Uterus (tissue), 4 donors: ENCODE measurements around the gene PIPOX. TPM values are rescaled to one million over a fixed set of nuclear protein-coding genes. Genes with fewer than 3 reads are reported as not detected.

Experiments used
- DNase-seq, 2 donors: peaks; one replicate each; pipeline ENCODE4 v3.0.0-alpha.2; 2019 to 2020
- H3K27ac ChIP-seq, 2 donors: fragments of 200-600 bp; sonication (generic); 1 replicate in 1 of 2; 2 replicates in 1 of 2; pipeline ENCODE4 v1.5.1; 2016 to 2018
- H3K27me3 ChIP-seq, 2 donors: fragments of 200-600 bp; sonication (generic); one replicate each; pipeline ENCODE4 v1.5.1; 2018 to 2019; ENCODE audit warnings: control low read depth in 1 of 2
- H3K36me3 ChIP-seq, 2 donors: fragments of 200-600 bp; sonication (generic); one replicate each; pipeline ENCODE4 v1.5.1; 2019; ENCODE audit warnings: control low read depth in 1 of 2
- H3K4me1 ChIP-seq, 2 donors: fragments of 200-600 bp; sonication (generic); one replicate each; pipeline ENCODE4 v1.5.1; 2018 to 2019; ENCODE audit warnings: control low read depth in 1 of 2
- H3K4me3 ChIP-seq, 2 donors: fragments of 200-600 bp; sonication (generic); 1 replicate in 1 of 2; 2 replicates in 1 of 2; pipeline ENCODE4 v1.5.1; 2018 to 2019; ENCODE audit warnings: mild to moderate bottlenecking in 1 of 2
- H3K9me3 ChIP-seq, 2 donors: fragments of 200-600 bp; sonication (generic); one replicate each; pipeline ENCODE4 v1.5.1; 2019; ENCODE audit warnings: control low read depth in 1 of 2
- POLR2A ChIP-seq, 2 donors: fragments of 450-650 bp; IDR thresholded peaks; one replicate each; pipeline ENCODE4 v1.6.1; 2016; ENCODE audit warnings: antibody characterized with exemption in 2 of 2, mild to moderate bottlenecking in 1 of 2, moderate library complexity in 1 of 2
- intact Hi-C: fragments of 100-400 bp; cut with DNase I; formaldehyde crosslinking; loops from one replicate; pipeline ENCODE4 v1.15.1; 2023; ENCODE audit warnings: low total_unique reads
- total RNA-seq, 4 donors: library from RNA; depleted of rRNA in 3 of 4; stranded (reverse); fragments of >200 nt in 3 of 4; gene quantifications; one replicate each; pipeline versions ENCODE4 v1.1.0 to v1.2.4, GENCODE V29; 2014 to 2023
- TF ChIP-seq, protein P1 (sequence below), 4 experiments: fragments of 200-600 bp in 2 of 4; fragments of 450-650 bp in 2 of 4; sonication (generic) in 2 of 4; IDR thresholded peaks; one replicate each; pipeline ENCODE4 v1.5.1; 2016 to 2019; ENCODE audit warnings: antibody characterized with exemption in 4 of 4, mild to moderate bottlenecking in 2 of 4, moderate library complexity in 1 of 4
- donor health status: DM: yes; HTN: yes; CAD: no.

The PIPOX gene, protein sequence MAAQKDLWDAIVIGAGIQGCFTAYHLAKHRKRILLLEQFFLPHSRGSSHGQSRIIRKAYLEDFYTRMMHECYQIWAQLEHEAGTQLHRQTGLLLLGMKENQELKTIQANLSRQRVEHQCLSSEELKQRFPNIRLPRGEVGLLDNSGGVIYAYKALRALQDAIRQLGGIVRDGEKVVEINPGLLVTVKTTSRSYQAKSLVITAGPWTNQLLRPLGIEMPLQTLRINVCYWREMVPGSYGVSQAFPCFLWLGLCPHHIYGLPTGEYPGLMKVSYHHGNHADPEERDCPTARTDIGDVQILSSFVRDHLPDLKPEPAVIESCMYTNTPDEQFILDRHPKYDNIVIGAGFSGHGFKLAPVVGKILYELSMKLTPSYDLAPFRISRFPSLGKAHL
- 1 to 10 TPM in 3 of 4 donors, under 1 TPM in 1; 0.59 to 7.4 (median 2.9) TPM for total RNA-seq

DNA sequence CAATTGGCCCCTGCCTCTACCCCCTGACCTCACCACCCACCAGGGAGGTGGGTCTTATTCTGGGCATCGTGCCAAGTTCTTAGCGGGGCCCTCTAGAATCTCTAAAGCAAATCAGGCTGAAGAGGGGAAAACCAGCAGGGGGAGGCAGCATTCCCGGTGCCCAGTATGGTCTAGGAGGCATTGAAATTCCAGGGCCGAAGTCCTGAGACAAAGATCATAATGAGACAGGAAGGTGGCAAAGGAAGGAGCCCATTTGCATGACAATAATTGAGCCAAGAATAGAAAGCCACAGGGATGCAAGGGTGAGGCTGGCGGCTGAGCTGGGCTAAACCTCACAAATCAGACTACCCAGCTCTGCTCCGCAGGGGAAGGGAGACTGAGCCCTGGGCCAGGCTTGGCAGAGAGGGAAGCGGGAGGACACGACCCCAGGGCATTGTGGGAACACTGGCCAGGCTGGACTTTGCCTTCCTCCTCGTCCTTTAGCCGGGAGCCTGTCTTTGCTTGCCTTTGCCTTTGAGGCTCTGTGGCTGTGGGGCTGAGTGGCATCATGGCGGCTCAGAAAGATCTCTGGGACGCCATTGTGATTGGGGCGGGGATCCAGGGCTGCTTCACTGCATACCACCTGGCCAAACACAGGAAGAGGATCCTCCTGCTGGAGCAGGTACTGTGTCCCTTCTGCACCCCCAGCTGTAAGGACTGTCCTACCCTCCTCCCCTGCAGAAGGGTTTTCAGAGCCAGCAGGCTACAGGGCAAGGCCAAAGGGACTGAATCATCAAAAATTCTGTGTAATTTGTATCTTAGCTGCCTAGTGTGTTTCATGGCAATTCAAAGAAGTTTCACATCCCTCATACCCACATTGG, at the start of gene PIPOX:
Gene PIPOX, plus strand, starts transcription at position 463 of the 860 bp plus-strand sequence. Its CDS starts 85 bp downstream, at position 548.
- Histone ChIP-seq H3K36me3 (no peaks in the 10 kb centered on the region), H3K4me1 (no peaks in the 10 kb centered on the region), H3K27me3 (no peaks in the 10 kb centered on the region), H3K27ac (no peak within 1 kb of the TSS), H3K4me3 (no peak within 1 kb of the TSS), H3K9me3 (no peaks in the 10 kb centered on the region)
- intact Hi-C loops: no loop called here
- TF ChIP-seq, protein P1, sequence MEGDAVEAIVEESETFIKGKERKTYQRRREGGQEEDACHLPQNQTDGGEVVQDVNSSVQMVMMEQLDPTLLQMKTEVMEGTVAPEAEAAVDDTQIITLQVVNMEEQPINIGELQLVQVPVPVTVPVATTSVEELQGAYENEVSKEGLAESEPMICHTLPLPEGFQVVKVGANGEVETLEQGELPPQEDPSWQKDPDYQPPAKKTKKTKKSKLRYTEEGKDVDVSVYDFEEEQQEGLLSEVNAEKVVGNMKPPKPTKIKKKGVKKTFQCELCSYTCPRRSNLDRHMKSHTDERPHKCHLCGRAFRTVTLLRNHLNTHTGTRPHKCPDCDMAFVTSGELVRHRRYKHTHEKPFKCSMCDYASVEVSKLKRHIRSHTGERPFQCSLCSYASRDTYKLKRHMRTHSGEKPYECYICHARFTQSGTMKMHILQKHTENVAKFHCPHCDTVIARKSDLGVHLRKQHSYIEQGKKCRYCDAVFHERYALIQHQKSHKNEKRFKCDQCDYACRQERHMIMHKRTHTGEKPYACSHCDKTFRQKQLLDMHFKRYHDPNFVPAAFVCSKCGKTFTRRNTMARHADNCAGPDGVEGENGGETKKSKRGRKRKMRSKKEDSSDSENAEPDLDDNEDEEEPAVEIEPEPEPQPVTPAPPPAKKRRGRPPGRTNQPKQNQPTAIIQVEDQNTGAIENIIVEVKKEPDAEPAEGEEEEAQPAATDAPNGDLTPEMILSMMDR (IDR thresholded peaks at IDR 0.05): no peak
- no peak for TF ChIP-seq POLR2A (IDR thresholded peaks at IDR 0.05)
- no peak for DNase-seq

DNA sequence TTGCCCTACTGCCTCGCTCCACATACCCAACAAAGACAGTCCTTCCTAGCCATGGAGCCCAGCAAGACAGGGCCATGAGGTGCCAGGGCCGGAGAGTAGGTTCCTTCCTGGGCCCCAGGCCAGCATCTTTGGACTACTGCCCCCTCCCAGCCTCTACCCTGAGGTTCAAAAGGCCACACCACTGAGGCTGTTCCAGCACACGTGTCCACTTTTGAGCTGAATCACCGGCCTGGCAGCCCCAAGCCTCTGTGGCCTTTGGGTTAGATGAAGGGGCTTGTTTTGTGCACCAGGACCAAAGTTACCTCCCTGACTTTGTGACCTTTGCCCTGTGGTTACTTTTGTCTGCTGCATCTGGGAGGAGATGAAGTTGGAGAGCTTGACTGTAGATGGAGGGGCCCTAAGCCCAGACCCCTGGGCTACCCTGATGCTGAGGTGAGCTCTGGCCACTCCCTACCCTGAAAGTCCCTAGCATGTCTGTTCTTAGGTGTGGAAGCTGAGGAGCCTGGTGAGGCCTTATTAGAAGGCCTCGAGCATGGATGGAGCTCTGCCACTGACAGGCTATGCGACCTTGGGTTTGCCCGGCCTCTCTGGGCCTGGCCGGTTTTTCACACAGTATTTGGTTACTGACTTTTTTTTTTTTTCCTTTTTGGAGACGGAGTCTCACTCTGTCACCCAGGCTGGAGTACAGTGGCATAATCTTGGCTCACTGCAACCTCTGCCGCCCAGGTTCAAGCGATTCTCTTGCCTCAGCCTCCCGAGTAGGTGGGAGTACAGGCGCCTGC, 49.1 kb upstream of the PIPOX start:
- no peaks in the 10 kb centered on the region for H3K4me1 ChIP-seq
- no peak for DNase-seq
- H3K27ac ChIP-seq: no peak overlapping the region
- no peak overlapping the region for H3K4me3 ChIP-seq
- H3K36me3 ChIP-seq: no peaks in the 10 kb centered on the region
- intact Hi-C loops: loop anchor here (10.0 kb wide), 1 partner anchor 421 kb away; no protein-coding TSS in a partner anchor
- H3K27me3 ChIP-seq: no peaks in the 10 kb centered on the region
- H3K9me3 ChIP-seq: no peaks in the 10 kb centered on the region
- TF ChIP-seq, protein P1 (IDR thresholded peaks at IDR 0.05): no peak
- no peak for TF ChIP-seq POLR2A (IDR thresholded peaks at IDR 0.05)

DNA sequence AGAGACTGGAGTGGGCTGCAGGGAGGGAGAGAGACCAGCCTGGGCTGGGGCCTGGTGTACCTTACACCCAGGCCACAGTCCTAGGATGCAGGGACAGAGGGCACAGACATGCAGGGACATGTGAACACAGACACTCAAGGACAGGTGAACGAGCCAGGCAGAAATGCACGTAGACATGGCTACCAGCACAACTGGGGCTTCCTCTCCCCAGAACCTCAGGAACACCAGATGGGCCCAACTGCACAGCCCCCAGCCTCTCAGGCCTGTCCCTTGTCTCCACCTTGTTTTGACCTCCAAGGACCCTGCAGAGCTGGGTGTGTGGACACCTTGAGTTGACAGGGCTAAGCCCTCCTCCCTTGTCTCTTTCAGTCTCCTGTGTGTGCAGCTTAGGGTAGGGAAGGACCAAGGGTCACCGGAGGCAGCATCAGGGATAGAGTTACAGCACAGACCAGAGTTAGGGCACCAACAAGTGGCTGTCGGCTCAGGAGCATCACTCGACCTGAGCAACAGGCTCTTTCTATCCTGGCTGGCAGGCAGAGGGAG, 46.3 kb upstream of the PIPOX start:
- DNase-seq: no peak
- Histone ChIP-seq H3K9me3 (no peaks in the 10 kb centered on the region), H3K36me3 (no peaks in the 10 kb centered on the region), H3K4me1 (no peaks in the 10 kb centered on the region), H3K4me3 (no peak overlapping the region), H3K27ac (no peak overlapping the region), H3K27me3 (no peaks in the 10 kb centered on the region)
- TF ChIP-seq, protein P1 (IDR thresholded peaks at IDR 0.05): no peak
- TF ChIP-seq POLR2A (IDR thresholded peaks at IDR 0.05): no peak
- intact Hi-C loops: loop anchor here (10.0 kb wide), 1 partner anchor 418 kb away; no protein-coding TSS in a partner anchor

DNA sequence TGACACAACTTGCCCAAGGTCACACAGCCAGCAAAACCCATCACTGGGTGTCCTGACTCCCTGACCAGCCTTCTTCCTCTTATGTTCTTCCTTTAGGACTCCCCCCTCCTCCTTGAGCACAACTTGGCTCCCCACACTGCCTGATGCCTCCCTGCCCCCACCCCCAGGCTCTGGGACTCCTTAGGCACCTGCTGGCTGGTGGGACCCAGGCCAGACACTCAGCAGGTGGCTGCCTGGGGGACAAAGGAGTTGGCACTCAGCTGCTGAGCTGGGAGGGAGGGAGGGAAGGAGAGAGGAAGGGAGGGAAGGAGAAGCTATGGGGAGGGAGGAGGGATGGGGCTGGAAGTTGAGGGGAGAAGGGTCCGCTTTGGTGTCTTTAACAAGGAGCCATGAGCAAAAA, 45.1 kb upstream of the PIPOX start:
- intact Hi-C loops: loop anchor here (10.0 kb wide), 1 partner anchor 417 kb away; no protein-coding TSS in a partner anchor
- Histone ChIP-seq H3K4me1 (no peaks in the 10 kb centered on the region), H3K9me3 (no peaks in the 10 kb centered on the region), H3K27ac (no peak overlapping the region), H3K4me3 (no peak overlapping the region), H3K27me3 (no peaks in the 10 kb centered on the region), H3K36me3 (no peaks in the 10 kb centered on the region)
- DNase-seq: no peak
- TF ChIP-seq, protein P1 (IDR thresholded peaks at IDR 0.05): no peak
- no peak for TF ChIP-seq POLR2A (IDR thresholded peaks at IDR 0.05)
